Activated T-cell treated with anti-CD3 and anti-CD28 coated beads, Interleukin-2, amount 50 U/mL, for 4 hours (primary cell): Measurements from ENCODE around the gene SAPCD2. TPM values are rescaled to one million over a fixed set of nuclear protein-coding genes. Genes with fewer than 3 reads are reported as not detected.

ENCODE experiments used
- ATAC-seq, 2 donors: fragments of 200-7000 bp; cut with Tn5 transposase; one replicate each; pipeline ENCODE4 v1.10.0; 2021
- DNase-seq: peaks from one replicate; pipeline ENCODE4 v3.0.0-alpha.2; 2020
- H3K27me3 Mint-ChIP-seq: one replicate; pipeline ENCODE4 v1.8.0; 2021; ENCODE audit warnings: low read depth, mixed read lengths
- H3K36me3 Mint-ChIP-seq: one replicate; pipeline ENCODE4 v1.8.0; 2022; ENCODE audit warnings: mixed read lengths; ENCODE audit not compliant: insufficient read depth
- H3K4me1 Mint-ChIP-seq: one replicate; pipeline ENCODE4 v1.8.0; 2021; ENCODE audit warnings: low read depth, mixed read lengths
- H3K4me3 Mint-ChIP-seq: one replicate; pipeline ENCODE4 v1.8.0; 2021; ENCODE audit warnings: mild to moderate bottlenecking, moderate library complexity, mixed read lengths
- H3K9me3 Mint-ChIP-seq: one replicate; pipeline ENCODE4 v1.8.0; 2021; ENCODE audit warnings: mixed read lengths
- total RNA-seq, 3 donors: library from RNA; stranded (reverse); gene quantifications; one replicate each; pipeline ENCODE4 v1.2.1, GENCODE V29; 2021

SAPCD2 gene
- total RNA-seq, 3 donors from 2014 or later, result 3.6 to 5.5 (median 4.6) TPM

GRCh38 chr9:137096785-137097546, 26.6 kb upstream of the SAPCD2 start:
- no peaks in the 10 kb centered on the region for H3K9me3 Mint-ChIP-seq
- H3K36me3 Mint-ChIP-seq, result peaks cover 16% of the 10 kb centered on the region
- ATAC-seq (no peak), DNase-seq (no peak)
- H3K4me3 Mint-ChIP-seq, result no peak overlapping the region
- no peaks in the 10 kb centered on the region for H3K27me3 Mint-ChIP-seq
- H3K4me1 Mint-ChIP-seq, result peaks cover 20% of the 10 kb centered on the region

- peak; percentile 80 for DNase-seq
- Mint-ChIP-seq H3K4me1 (peaks cover 20% of the 10 kb centered on the region), H3K27me3 (no peaks in the 10 kb centered on the region), H3K9me3 (no peaks in the 10 kb centered on the region), H3K4me3 (peak overlapping the region; percentile 81), H3K36me3 (peaks cover 16% of the 10 kb centered on the region)
- peak; percentile 98 to 99 for ATAC-seq
Observed at GRCh38 chr9:137095664-137096517, 25.5 kb upstream of the SAPCD2 start.

- DNase-seq, result no peak
- no peak overlapping the region for H3K4me3 Mint-ChIP-seq
- ATAC-seq, result no peak
- peaks cover 33% of the 10 kb centered on the region for H3K4me1 Mint-ChIP-seq
- H3K36me3 Mint-ChIP-seq, result peaks cover 18% of the 10 kb centered on the region
- no peaks in the 10 kb centered on the region for H3K9me3 Mint-ChIP-seq
- no peaks in the 10 kb centered on the region for H3K27me3 Mint-ChIP-seq
Observed at GRCh38 chr9:137089232-137089947, 19.0 kb upstream of the SAPCD2 start.

- no peaks in the 10 kb centered on the region for H3K9me3 Mint-ChIP-seq
- no peak for DNase-seq
- peak overlapping the region; percentile 87 for H3K4me3 Mint-ChIP-seq
- H3K4me1 Mint-ChIP-seq, result peaks cover 37% of the 10 kb centered on the region
- H3K27me3 Mint-ChIP-seq, result no peaks in the 10 kb centered on the region
- H3K36me3 Mint-ChIP-seq, result peaks cover 16% of the 10 kb centered on the region
- no peak for ATAC-seq
Observed at GRCh38 chr9:137088121-137088520, 17.8 kb upstream of the SAPCD2 start.

- H3K27me3 Mint-ChIP-seq, result no peaks in the 10 kb centered on the region
- peak in 1 of 2 donors; percentile 2 for ATAC-seq
Observed at GRCh38 chr9:137087409-137087925, 17.1 kb upstream of the SAPCD2 start.

GRCh38 chr9:137086531-137087408, 16.4 kb upstream of the SAPCD2 start, which contains the start of gene MAN1B1:
Gene MAN1B1, plus strand, starts transcription at chr9:137086985. Its CDS starts 15 bp downstream, at chr9:137087000.
- H3K9me3 Mint-ChIP-seq, result no peaks in the 10 kb centered on the region
- peak within 1 kb of the TSS; percentile 87 for H3K4me3 Mint-ChIP-seq
- H3K36me3 Mint-ChIP-seq, result peaks cover 12% of the 10 kb centered on the region
- ATAC-seq (peak; percentile 84 to 89), DNase-seq (peak; percentile 100)
- H3K4me1 Mint-ChIP-seq, result peaks cover 37% of the 10 kb centered on the region
- H3K27me3 Mint-ChIP-seq, result no peaks in the 10 kb centered on the region

More at GRCh38 chr9:137087409-137087925, 17.1 kb upstream of the SAPCD2 start:
- DNase-seq, result no peak
- peaks cover 12% of the 10 kb centered on the region for H3K36me3 Mint-ChIP-seq
- H3K9me3 Mint-ChIP-seq, result no peaks in the 10 kb centered on the region
- peaks cover 37% of the 10 kb centered on the region for H3K4me1 Mint-ChIP-seq
- peak overlapping the region; percentile 87 for H3K4me3 Mint-ChIP-seq

- peak; percentile 3 to 5 for ATAC-seq
- Mint-ChIP-seq H3K4me1 (peaks cover 37% of the 10 kb centered on the region), H3K27me3 (no peaks in the 10 kb centered on the region), H3K36me3 (peaks cover 12% of the 10 kb centered on the region), H3K9me3 (no peaks in the 10 kb centered on the region), H3K4me3 (peak overlapping the region; percentile 87)
- peak; percentile 24 for DNase-seq
Observed at GRCh38 chr9:137085920-137086530, 15.7 kb upstream of the SAPCD2 start.

GRCh38 chr9:137084526-137084925, 14.2 kb upstream of the SAPCD2 start:
- H3K27me3 Mint-ChIP-seq, result no peaks in the 10 kb centered on the region
- H3K9me3 Mint-ChIP-seq, result no peaks in the 10 kb centered on the region
- peaks cover 10% of the 10 kb centered on the region for H3K36me3 Mint-ChIP-seq
- ATAC-seq, result no peak
- peaks cover 35% of the 10 kb centered on the region for H3K4me1 Mint-ChIP-seq
- DNase-seq, result no peak
- H3K4me3 Mint-ChIP-seq, result no peak overlapping the region

GRCh38 chr9:137083394-137084004, 13.1 kb upstream of the SAPCD2 start:
- Mint-ChIP-seq H3K36me3 (peaks cover 2% of the 10 kb centered on the region), H3K9me3 (no peaks in the 10 kb centered on the region), H3K4me1 (peaks cover 30% of the 10 kb centered on the region), H3K4me3 (no peak overlapping the region), H3K27me3 (no peaks in the 10 kb centered on the region)
- ATAC-seq (no peak), DNase-seq (no peak)

- Mint-ChIP-seq H3K4me3 (no peak overlapping the region), H3K4me1 (peaks cover 26% of the 10 kb centered on the region), H3K9me3 (no peaks in the 10 kb centered on the region), H3K27me3 (no peaks in the 10 kb centered on the region), H3K36me3 (peaks cover 2% of the 10 kb centered on the region)
- ATAC-seq (no peak), DNase-seq (no peak)
Observed at GRCh38 chr9:137082925-137083290, 12.6 kb upstream of the SAPCD2 start.

- DNase-seq (no peak), ATAC-seq (no peak)
- H3K9me3 Mint-ChIP-seq, result no peaks in the 10 kb centered on the region
- peaks cover 2% of the 10 kb centered on the region for H3K36me3 Mint-ChIP-seq
- H3K4me1 Mint-ChIP-seq, result peaks cover 21% of the 10 kb centered on the region
- H3K27me3 Mint-ChIP-seq, result no peaks in the 10 kb centered on the region
- no peak overlapping the region for H3K4me3 Mint-ChIP-seq
Observed at GRCh38 chr9:137082222-137082924, 12.0 kb upstream of the SAPCD2 start.
